ENCODE results near the gene HOXD10. TPM values are rescaled to one million over a fixed set of nuclear protein-coding genes. Genes with fewer than 3 reads are reported as not detected.

HOXD10 gene
- total and polyA plus RNA-seq, 4 donors, result not detected

- Histone ChIP-seq H3K27me3 (ENCODE audit: control insufficient read depth in 4 of 4, insufficient read depth in 4 of 4, low read length in 3 of 4) (peaks cover 8 to 38% (median 24%) of the 10 kb centered on the region in 4 donors), H3K9me3 (ENCODE audit: control insufficient read depth in 4 of 4, low read length in 3 of 4) (no peaks in the 10 kb centered on the region), H3K36me3 (ENCODE audit: control insufficient read depth in 4 of 4, insufficient read depth in 3 of 4, low read depth in 1 of 4, low read length in 3 of 4) (no peaks in the 10 kb centered on the region), H3K4me3 (ENCODE audit: low read depth in 1 of 3, low read length in 3 of 3) (no peak overlapping the region), H3K9ac (ENCODE audit: low read depth in 1 of 2, low read length in 2 of 2) (no peak overlapping the region), H3K4me1 (ENCODE audit: control insufficient read depth in 4 of 4, insufficient read depth in 4 of 4, low read length in 3 of 4) (peaks cover 0 to 8% (median 7%) of the 10 kb centered on the region in 4 donors), H3K27ac (ENCODE audit: low read depth in 1 of 2, low read length in 2 of 2) (no peak overlapping the region)
- WGBS, result 16% methylated on average over 24 of the region's 24 CpGs
- no peak for DNase-seq (ENCODE audit: low spot score)
- TF ChIP-seq GABPA (IDR thresholded peaks at IDR 0.05 in 1 of 2, conservative IDR thresholded peaks at IDR 0.05 in 1 of 2) (no peak), MAX (IDR thresholded peaks at IDR 0.05) (no peak), HNF4A (conservative IDR thresholded peaks at IDR 0.05) (no peak), RXRA (IDR thresholded peaks at IDR 0.05) (no peak), ATF3 (IDR thresholded peaks at IDR 0.05) (no peak), ZBTB33 (IDR thresholded peaks at IDR 0.05) (no peak)
These were observed 33.5 kb downstream of the HOXD10 start for GRCh38 chr2:176149939-176150583.

GRCh38 chr2:176150584-176151441 is 34.2 kb downstream of the HOXD10 start:
- no peak for DNase-seq (ENCODE audit: low spot score)
- H3K9me3 ChIP-seq (ENCODE audit: control insufficient read depth in 4 of 4, low read length in 3 of 4), result no peaks in the 10 kb centered on the region
- no peak overlapping the region for H3K27ac ChIP-seq (ENCODE audit: low read depth in 1 of 2, low read length in 2 of 2)

More at GRCh38 chr2:176150584-176151441, 34.2 kb downstream of the HOXD10 start:
- no peak overlapping the region for H3K4me3 ChIP-seq (ENCODE audit: low read depth in 1 of 3, low read length in 3 of 3)
- no peaks in the 10 kb centered on the region for H3K36me3 ChIP-seq (ENCODE audit: control insufficient read depth in 4 of 4, insufficient read depth in 3 of 4, low read depth in 1 of 4, low read length in 3 of 4)
- H3K4me1 ChIP-seq (ENCODE audit: control insufficient read depth in 4 of 4, insufficient read depth in 4 of 4, low read length in 3 of 4), result peaks cover 0 to 8% (median 7%) of the 10 kb centered on the region in 4 donors
- 27% methylated on average over 14 of the region's 14 CpGs for WGBS
- no peak overlapping the region for H3K9ac ChIP-seq (ENCODE audit: low read depth in 1 of 2, low read length in 2 of 2)
- peaks cover 8 to 42% (median 25%) of the 10 kb centered on the region in 4 donors for H3K27me3 ChIP-seq (ENCODE audit: control insufficient read depth in 4 of 4, insufficient read depth in 4 of 4, low read length in 3 of 4)
- no peak for TF ChIP-seq FOXA2 (IDR thresholded peaks at IDR 0.05)
- no peak for TF ChIP-seq EGR1 (IDR thresholded peaks at IDR 0.05; ENCODE audit: low read depth in 2 of 2)
- TF ChIP-seq MAX (IDR thresholded peaks at IDR 0.05), result no peak
- no peak for TF ChIP-seq REST (IDR thresholded peaks at IDR 0.05)
- no peak for TF ChIP-seq NR2F2 (IDR thresholded peaks at IDR 0.05)
- no peak for TF ChIP-seq TAF1 (conservative IDR thresholded peaks at IDR 0.05)
- TF ChIP-seq ATF3 (IDR thresholded peaks at IDR 0.05), result no peak
- TF ChIP-seq HNF4G (IDR thresholded peaks at IDR 0.05), result no peak
- TF ChIP-seq RXRA (IDR thresholded peaks at IDR 0.05), result no peak
- no peak for TF ChIP-seq FOXA1 (IDR thresholded peaks at IDR 0.05)
- TF ChIP-seq ZBTB33 (IDR thresholded peaks at IDR 0.05), result no peak
- TF ChIP-seq RAD21 (IDR thresholded peaks at IDR 0.05), result no peak
- no peak for TF ChIP-seq YY1 (IDR thresholded peaks at IDR 0.05)
- TF ChIP-seq SP1 (IDR thresholded peaks at IDR 0.05), result no peak
- TF ChIP-seq CTCF (IDR thresholded peaks at IDR 0.05; ENCODE audit: low read depth, low read length, missing input control), result no peak
- TF ChIP-seq JUND (IDR thresholded peaks at IDR 0.05), result no peak
- no peak for TF ChIP-seq GABPA (IDR thresholded peaks at IDR 0.05 in 1 of 2, conservative IDR thresholded peaks at IDR 0.05 in 1 of 2)
- no peak for TF ChIP-seq HNF4A (conservative IDR thresholded peaks at IDR 0.05)
